ENCODE results near the gene SPATC1L.
"Not testable (repeated sequence)": the region's sequence is repeated elsewhere in the genome, so short reads cannot be mapped to it uniquely, and the experiment has no call there.

The SPATC1L gene

GRCh38 chr21:46183910-46184624 lies at the start of gene SPATC1L:
SPATC1L (minus strand) TSS chr21:46184459; CDS start chr21:46182816, 1,643 bp downstream.
- peak; percentile 50 for DNase-seq (ENCODE audit: low spot score)

DNA sequence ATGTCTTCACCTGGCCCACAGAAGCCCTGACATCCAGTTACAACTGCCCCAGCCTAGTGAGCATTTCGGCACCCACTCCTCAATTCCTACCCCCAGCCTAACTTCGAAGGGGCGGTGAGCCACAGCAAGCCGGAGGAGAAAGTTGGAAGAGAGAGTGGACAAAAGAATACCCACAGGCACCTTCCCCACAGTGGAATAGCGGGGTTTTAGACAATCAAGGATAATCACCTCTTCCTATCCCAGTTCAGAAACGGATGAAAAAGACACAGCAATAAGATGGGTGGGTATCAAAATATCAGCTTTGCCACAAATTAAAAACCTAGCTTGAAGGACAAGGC lies 45.6 kb upstream of the SPATC1L start:
- no peak for DNase-seq (ENCODE audit: low spot score)

- DNase-seq (ENCODE audit: low spot score): no peak
Observed at GRCh38 chr21:46229133-46229922, 45.1 kb upstream of the SPATC1L start.

- DNase-seq (ENCODE audit: low spot score): peak; percentile 98
Observed at GRCh38 chr21:46228345-46229051, 44.2 kb upstream of the SPATC1L start, which contains the start of gene LSS. LSS (minus strand) TSS chr21:46228774; CDS start chr21:46228745, 29 bp downstream.

DNA sequence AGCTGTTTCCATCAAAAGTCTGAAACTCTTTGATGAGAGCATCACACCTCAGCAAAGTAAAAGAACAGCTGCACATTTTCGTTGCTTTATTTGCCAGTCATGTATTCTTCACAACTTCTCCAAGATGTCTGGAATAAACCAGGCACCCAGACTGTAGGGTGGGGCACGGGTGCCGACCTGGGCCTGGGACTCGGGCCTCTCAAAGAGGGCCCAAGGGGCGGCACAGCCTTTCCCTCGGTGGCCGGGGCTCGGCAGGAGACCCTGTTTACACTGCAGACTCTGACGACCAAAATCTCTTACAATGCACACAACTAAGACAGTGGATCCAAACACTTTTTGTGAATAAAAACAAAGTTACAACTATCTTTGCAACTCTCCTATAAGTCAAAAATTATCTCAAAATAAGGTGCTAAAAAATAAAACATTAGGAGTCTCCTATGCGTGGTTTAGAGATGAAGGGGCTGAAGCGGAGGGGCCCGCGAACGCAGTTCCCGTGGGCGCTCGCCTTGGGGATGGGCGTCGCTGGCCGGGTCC lies 43.6 kb upstream of the SPATC1L start:
- no peak for DNase-seq (ENCODE audit: low spot score)

DNA sequence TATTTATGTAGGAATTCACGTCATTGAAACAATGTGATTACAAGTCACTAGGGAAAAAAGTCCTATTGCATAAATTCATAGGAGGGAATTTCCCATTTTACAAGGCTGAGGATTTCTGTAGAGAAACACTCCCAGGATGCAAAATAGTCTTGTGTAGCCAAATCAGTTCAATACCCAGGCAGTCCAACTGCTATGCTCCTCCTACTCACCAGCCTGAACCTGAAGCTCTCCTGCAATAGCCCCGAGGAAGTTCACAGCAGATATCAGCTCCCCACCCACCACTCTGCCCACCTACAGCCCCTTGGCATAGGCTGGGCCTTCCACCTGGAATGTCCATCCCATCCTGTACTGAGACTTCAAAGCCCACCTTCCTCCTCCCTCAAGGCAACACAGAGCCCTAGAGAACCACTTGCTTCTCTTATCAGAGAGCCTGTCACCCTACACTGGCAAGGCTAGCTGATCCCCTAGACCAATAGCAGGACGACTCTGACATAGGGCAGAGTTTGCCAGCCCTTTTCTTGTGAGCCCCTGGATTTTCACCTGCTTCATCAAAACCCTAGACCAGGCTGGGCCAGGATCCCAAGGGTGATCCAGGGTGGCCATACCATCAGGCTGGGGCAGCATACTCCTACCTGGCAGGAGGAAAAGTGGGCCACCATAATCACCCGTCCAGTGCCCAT lies 42.8 kb upstream of the SPATC1L start:
- peak; percentile 40 for DNase-seq (ENCODE audit: low spot score)

DNA sequence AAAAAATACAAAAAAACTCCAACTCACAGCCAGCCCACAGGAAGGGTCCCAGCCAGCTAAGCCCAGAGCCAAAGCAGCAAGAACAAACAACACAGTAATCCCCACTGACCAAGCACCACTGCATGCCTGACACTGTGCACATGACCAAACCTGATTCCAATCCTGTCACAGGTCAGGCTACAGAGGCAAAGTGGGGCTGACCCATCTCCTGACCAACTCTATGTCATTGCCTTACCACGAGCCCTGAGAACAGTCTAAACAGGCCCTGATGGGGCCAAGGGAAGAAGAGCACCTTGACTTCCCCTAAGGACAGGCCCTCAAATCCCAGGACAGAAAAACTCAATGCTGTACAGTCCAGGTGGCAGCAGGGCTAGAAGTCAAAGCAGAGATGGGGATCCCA lies 41.9 kb upstream of the SPATC1L start:
- no peak for DNase-seq (ENCODE audit: low spot score)

DNA sequence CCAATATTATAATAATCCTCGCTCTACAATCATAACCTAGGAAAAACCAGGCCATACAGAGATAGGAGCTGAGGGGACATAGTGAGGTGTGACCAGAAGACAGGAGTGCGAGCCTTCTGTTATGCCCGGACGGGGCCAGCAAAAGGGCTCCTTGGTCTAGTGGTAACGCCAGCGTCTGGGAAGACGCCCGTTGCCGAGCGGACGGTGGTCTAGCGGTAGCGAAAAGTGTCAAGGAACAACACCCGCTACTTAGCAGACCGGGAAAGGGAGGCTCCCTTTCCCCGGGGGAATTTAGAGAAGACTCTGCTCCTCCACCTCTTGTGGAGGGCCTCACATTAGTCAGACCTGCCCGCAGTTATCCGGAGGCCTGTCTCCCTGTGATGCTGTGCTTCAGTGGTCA lies 39.4 kb upstream of the SPATC1L start:
- DNase-seq (ENCODE audit: low spot score): not testable (repeated sequence)

DNA sequence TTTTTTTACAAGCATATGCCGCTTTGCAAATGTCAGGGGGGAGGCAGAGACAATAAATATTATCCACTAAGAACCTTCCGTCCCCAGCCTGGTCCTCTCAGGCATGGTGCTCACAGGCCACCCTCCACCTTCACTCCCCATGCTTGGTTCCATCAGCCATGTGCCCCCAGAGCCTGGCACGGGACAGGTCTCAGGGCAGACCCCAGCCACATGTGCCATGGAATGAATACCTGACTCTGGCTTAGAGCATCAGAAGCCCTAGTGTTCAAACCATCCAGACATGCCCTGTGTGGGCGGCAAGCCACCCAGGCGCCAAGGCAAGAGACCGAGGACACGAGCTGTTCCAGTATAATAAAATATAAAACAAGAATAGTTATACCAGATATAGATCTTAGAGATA lies 39.0 kb upstream of the SPATC1L start:
- no peak for DNase-seq (ENCODE audit: low spot score)

DNA sequence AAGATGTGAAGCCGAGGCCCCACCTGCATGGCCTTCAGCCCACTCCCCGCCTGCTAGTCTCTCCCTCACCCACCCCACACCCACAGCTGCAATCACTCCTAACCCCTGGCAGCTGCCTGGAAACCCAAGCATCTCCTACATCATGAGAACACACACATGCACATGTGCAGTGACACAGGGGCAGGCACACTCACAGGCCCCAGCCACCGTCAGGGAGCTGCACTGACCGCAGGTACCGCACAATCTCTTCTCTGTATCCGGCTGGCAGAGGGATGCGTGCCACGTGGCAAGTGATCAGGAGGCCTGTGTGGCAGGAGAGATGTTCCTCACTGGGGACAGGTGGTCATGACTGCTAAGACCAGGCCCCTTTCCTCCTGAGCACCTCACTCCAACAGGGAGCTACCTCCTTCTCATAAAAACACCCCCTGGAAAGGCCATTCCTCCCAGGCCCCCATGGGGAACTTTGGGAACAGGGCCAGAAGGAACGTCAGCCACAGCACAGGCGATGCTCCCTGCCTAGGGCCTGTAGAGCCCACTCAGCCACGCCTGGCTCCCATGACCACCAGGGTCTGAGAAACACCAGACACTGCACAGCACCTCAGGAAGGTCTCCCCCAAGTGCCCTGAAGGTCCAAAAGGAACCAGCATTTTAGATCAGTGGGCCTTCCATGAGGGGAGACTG lies 38.3 kb upstream of the SPATC1L start:
- no peak for DNase-seq (ENCODE audit: low spot score)

- DNase-seq (ENCODE audit: low spot score): no peak
Observed at GRCh38 chr21:46221664-46222435, 37.6 kb upstream of the SPATC1L start.

DNA sequence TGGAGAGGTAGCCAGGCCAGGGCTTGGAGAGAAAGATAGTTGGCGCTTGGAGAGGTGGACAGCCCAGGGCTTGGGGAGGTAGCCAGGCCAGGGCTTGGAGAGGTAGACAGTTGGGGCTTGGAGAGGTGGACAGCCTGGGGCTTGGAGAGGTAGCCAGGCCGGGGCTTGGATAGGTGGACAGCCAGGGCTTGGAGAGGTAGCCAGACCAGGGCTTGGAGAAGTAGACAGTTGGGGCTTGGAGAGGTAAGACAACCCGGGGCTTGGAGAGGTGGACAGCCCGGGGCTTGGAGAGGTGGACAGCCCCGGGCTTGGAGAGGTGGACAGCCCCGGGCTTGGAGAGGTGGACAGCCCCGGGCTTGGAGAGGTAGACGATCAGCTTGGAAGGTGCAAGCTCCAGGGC lies 36.6 kb upstream of the SPATC1L start:
- DNase-seq (ENCODE audit: low spot score): no peak

DNA sequence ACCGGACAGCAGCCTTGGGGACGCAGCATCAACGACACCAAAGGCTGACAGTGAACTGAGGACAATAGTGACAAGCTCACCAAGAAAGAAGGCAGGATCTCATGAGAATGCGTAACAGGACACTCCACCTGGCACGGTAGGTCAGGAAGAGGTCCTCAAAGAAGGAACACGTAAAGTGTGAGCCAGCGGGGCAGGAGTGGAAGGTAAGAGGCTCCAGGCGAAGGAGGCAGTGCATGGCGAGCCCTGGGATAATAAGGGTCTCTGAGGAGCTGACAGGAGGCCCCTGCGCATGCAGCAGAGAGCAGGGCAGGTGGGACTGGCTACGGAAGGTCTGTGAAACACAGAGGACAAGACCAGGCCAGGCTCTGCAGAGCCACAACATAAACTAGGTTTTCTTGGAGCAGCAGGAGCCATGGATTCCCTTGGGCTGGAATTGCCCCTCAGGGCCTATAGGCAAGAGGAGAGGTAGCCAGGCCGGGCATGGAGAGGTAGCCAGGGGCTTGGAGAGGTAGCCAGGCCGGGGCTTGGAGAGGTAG lies 36.1 kb upstream of the SPATC1L start:
- DNase-seq (ENCODE audit: low spot score): no peak

GRCh38 chr21:46219591-46220239 lies 35.5 kb upstream of the SPATC1L start:
- DNase-seq (ENCODE audit: low spot score): no peak

- no peak for DNase-seq (ENCODE audit: low spot score)
Observed at GRCh38 chr21:46218906-46219590, 34.8 kb upstream of the SPATC1L start.

GRCh38 chr21:46217511-46218196 lies 33.4 kb upstream of the SPATC1L start:
- no peak for DNase-seq (ENCODE audit: low spot score)

GRCh38 chr21:46216132-46216747 lies 32.0 kb upstream of the SPATC1L start:
- DNase-seq (ENCODE audit: low spot score): no peak
